Ovary (tissue), 9 donors: ENCODE data around the gene ANKLE1. TPM values are rescaled to one million over a fixed set of nuclear protein-coding genes. Genes with fewer than 3 reads are reported as not detected.
"Not testable (repeated sequence)": the region's sequence is repeated elsewhere in the genome, so short reads cannot be mapped to it uniquely, and the experiment has no call there.

Experiments used
- DNase-seq, 5 donors: peaks; one replicate each; pipeline ENCODE4 v3.0.0-alpha.2; 2019 to 2020
- H3K27ac ChIP-seq, 2 donors: fragments of 200-600 bp; one replicate each; pipeline versions ENCODE4 v1.5.1 to v1.8.0; 2019 to 2022
- H3K27me3 ChIP-seq: fragments of 200-600 bp; one replicate; pipeline ENCODE4 v1.8.0; 2022
- H3K36me3 ChIP-seq: fragments of 200-600 bp; sonication (generic); one replicate; pipeline ENCODE4 v1.5.1; 2019
- H3K4me1 ChIP-seq: one replicate; pipeline ENCODE4 v1.8.1; 2013; ENCODE audit warnings: mild to moderate bottlenecking, moderate library complexity; ENCODE audit not compliant: insufficient read depth
- H3K4me3 ChIP-seq: fragments of 200-600 bp; sonication (generic); one replicate; pipeline ENCODE4 v1.5.1; 2017
- H3K9me3 ChIP-seq, 2 donors: fragments of 200-600 bp in 1 of 2; sonication (generic) in 1 of 2; one replicate each; pipeline versions ENCODE4 v1.5.1 to v1.8.1; 2013 to 2019; ENCODE audit warnings: mild to moderate bottlenecking in 1 of 2, moderate library complexity in 1 of 2
- EP300 ChIP-seq: sonication (generic); formaldehyde crosslinking; IDR thresholded peaks from one replicate; pipeline ENCODE4 v1.6.1; 2017; ENCODE audit warnings: antibody characterized with exemption
- POLR2A ChIP-seq: fragments of 450-650 bp; IDR thresholded peaks from one replicate; pipeline ENCODE4 v1.6.1; 2017; ENCODE audit warnings: antibody characterized with exemption, mild to moderate bottlenecking, moderate library complexity
- WGBS, 3 donors: extraction: QIAGEN DNeasy Blood & Tissue Kit in 1 of 3; methylation state at CpG; one replicate each; pipeline versions ENCODE4 v1.1.5 to v1.1.7; 2013 to 2017; 5-methylcytosine and 5-hydroxymethylcytosine counted together
- intact Hi-C, 4 donors: fragments of 100-400 bp; cut with DNase I; formaldehyde crosslinking; loops; one replicate each; pipeline versions ENCODE4 v1.11.0 to v1.15.1; 2022 to 2023
- polyA plus RNA-seq, 2 donors: library from polyadenylated mRNA; stranded (reverse); fragments of 200-250 nt in 1 of 2; fragments of 350-450 nt in 1 of 2; fragmentation: Illumina TruSeq in 1 of 2; extraction: RNeasy Lipid Tissue Mini Kit (QIAGEN cat#74804) in 1 of 2; gene quantifications; one replicate each; pipeline ENCODE4 v1.2.3, GENCODE V29; 2013 to 2014
- total RNA-seq, 7 donors: library from RNA; depleted of rRNA in 2 of 7; stranded (reverse); fragments of >200 nt in 2 of 7; fragmentation: NEBNext Ultra II Directional in 3 of 7; extraction: Animal tissue kit (Norgen Biotek cat#: 25700) in 3 of 7; gene quantifications; one replicate each; pipeline versions ENCODE4 v1.1.0 to v1.2.4, GENCODE V29; 2016 to 2023
- TF ChIP-seq, protein P1 (sequence below), 3 donors: fragments of 450-650 bp in 2 of 3; fragments of 200-600 bp in 1 of 3; IDR thresholded peaks; one replicate each; pipeline versions ENCODE4 v1.5.1 to v1.8.0; 2016 to 2022; ENCODE audit warnings: antibody characterized with exemption in 3 of 3, mild to moderate bottlenecking in 1 of 3
- donor health status: DM: no; HTN: no; CAD: no; lungs with moderate emphysema.
- donor health status: DM: no; HTN: no; CAD: no.
- donor health status: Bipolar disorder and iron deficiency.
- donor health status: DM: yes; HTN: yes; CAD: no.
- donor health status: DM: no; HTN: no; CAD: no.
- donor health status: DM: yes; HTN: yes; CAD: no.

ANKLE1 gene
- total and polyA plus RNA-seq, 9 donors, result 0.12 to 1.6 (median 0.81) TPM

DNA sequence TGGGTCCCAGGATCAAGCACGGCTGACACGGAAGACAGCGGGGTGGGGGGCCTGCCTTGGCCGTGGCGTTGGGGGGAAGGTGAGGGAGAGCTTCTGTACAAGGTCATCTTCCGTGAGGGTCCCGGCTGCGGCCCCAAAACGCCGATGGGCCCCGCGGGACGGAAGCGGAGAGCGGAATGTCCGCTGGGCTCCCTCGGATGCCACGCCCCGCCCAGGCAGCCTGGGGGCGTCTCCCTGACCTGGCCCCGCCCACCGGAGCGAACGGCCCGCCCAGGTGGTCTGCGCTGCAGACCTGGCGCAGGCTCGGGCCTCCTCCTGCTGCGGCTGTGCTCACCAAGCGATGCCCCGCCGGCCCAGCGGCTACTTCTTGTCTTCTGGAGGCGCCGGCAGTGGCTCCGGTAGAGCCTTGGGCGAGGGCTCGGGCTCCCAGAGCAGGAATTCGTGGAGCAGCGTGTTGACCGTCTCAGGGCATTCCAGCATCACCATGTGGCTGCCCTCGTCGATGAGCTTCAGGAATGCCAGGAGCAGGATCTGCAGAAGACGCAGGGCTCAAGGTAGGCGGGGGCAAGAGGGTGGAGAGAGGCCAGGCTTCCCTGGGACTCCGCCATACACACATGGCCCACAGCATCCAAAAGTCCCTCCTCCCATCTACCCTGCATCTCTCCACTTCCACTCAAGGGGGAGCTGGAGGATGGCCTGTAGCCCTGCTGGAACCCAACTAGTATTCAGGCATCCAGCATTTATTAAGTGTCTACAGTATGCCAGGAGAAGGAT, 10.8 kb downstream of the ANKLE1 start:
- H3K27ac ChIP-seq, result peak overlapping the region in 1 of 2 donors; percentile 74
- no peaks in the 10 kb centered on the region for H3K36me3 ChIP-seq
- intact Hi-C loops, result loop anchor here in 1 of 4 donors (2.0 to 5.0 kb wide), 2 partner anchors 55 to 98 kb away; no protein-coding TSS in a partner anchor
- no peaks in the 10 kb centered on the region for H3K27me3 ChIP-seq
- peaks cover 2% of the 10 kb centered on the region for H3K4me1 ChIP-seq
- no peak for TF ChIP-seq POLR2A
- TF ChIP-seq, protein P1, sequence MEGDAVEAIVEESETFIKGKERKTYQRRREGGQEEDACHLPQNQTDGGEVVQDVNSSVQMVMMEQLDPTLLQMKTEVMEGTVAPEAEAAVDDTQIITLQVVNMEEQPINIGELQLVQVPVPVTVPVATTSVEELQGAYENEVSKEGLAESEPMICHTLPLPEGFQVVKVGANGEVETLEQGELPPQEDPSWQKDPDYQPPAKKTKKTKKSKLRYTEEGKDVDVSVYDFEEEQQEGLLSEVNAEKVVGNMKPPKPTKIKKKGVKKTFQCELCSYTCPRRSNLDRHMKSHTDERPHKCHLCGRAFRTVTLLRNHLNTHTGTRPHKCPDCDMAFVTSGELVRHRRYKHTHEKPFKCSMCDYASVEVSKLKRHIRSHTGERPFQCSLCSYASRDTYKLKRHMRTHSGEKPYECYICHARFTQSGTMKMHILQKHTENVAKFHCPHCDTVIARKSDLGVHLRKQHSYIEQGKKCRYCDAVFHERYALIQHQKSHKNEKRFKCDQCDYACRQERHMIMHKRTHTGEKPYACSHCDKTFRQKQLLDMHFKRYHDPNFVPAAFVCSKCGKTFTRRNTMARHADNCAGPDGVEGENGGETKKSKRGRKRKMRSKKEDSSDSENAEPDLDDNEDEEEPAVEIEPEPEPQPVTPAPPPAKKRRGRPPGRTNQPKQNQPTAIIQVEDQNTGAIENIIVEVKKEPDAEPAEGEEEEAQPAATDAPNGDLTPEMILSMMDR (IDR thresholded peaks at IDR 0.05), result peak in 2 of 3 donors; percentile 42 to 53
- TF ChIP-seq EP300, result no peak
- DNase-seq, result peak; percentile 60 to 89 (median 80)
- peak overlapping the region; percentile 45 for H3K4me3 ChIP-seq
- WGBS, 3 donors, result 2 to 11% (median 6%) methylated on average over 36 to 46 of the region's 46 CpGs
- no peaks in the 10 kb centered on the region for H3K9me3 ChIP-seq

GRCh38 chr19:17293605-17294004, 11.9 kb downstream of the ANKLE1 start:
- no peak overlapping the region for H3K4me3 ChIP-seq
- intact Hi-C loops, result loop anchor here in 1 of 4 donors (2.0 to 5.0 kb wide), 2 partner anchors 54 to 97 kb away; no protein-coding TSS in a partner anchor
- TF ChIP-seq, protein P1 (IDR thresholded peaks at IDR 0.05), result no peak
- TF ChIP-seq POLR2A (no peak), EP300 (no peak)
- no peaks in the 10 kb centered on the region for H3K27me3 ChIP-seq
- WGBS, 3 donors, result 66 to 83% (median 73%) methylated on average over 14 of the region's 14 CpGs
- H3K9me3 ChIP-seq, result no peaks in the 10 kb centered on the region
- peaks cover 2% of the 10 kb centered on the region for H3K4me1 ChIP-seq
- no peak overlapping the region for H3K27ac ChIP-seq
- no peak for DNase-seq
- no peaks in the 10 kb centered on the region for H3K36me3 ChIP-seq

GRCh38 chr19:17294051-17294891, 12.6 kb downstream of the ANKLE1 start:
- intact Hi-C loops, result loop anchor here in 1 of 4 donors (5.0 kb wide), 1 partner anchor 53 kb away; no protein-coding TSS in a partner anchor
- WGBS, 3 donors, result 77 to 81% (median 79%) methylated on average over 47 to 48 of the region's 48 CpGs
- Histone ChIP-seq H3K36me3 (no peaks in the 10 kb centered on the region), H3K9me3 (no peaks in the 10 kb centered on the region), H3K4me1 (peaks cover 2% of the 10 kb centered on the region), H3K27me3 (no peaks in the 10 kb centered on the region), H3K27ac (no peak overlapping the region), H3K4me3 (no peak overlapping the region)
- TF ChIP-seq POLR2A (no peak), EP300 (no peak)
- TF ChIP-seq, protein P1 (IDR thresholded peaks at IDR 0.05), result no peak
- peak in 3 of 5 donors; percentile 57 to 66 (median 65) for DNase-seq

- H3K9me3 ChIP-seq, H3K36me3 ChIP-seq, intact Hi-C loops, H3K4me3 ChIP-seq, DNase-seq, H3K27ac ChIP-seq, H3K27me3 ChIP-seq, H3K4me1 ChIP-seq: not testable (repeated sequence)
- WGBS, 3 donors, result 87 to 92% (median 88%) methylated on average over 6 of the region's 6 CpGs
These were observed 13.8 kb downstream of the ANKLE1 start for GRCh38 chr19:17295551-17295950.
